HG03457 (cell line): ENCODE data around the gene SLC16A10.
"Not testable (repeated sequence)": the region's sequence is repeated elsewhere in the genome, so short reads cannot be mapped to it uniquely, and the experiment has no call there.

Source experiments
- ATAC-seq: cut with Tn5 transposase; IDR thresholded peaks from one replicate; pipeline ENCODE4 v1.9.1; 2021; ENCODE audit warnings: moderate number of reproducible peaks; ENCODE audit not compliant: unreplicated experiment

Gene SLC16A10

DNA sequence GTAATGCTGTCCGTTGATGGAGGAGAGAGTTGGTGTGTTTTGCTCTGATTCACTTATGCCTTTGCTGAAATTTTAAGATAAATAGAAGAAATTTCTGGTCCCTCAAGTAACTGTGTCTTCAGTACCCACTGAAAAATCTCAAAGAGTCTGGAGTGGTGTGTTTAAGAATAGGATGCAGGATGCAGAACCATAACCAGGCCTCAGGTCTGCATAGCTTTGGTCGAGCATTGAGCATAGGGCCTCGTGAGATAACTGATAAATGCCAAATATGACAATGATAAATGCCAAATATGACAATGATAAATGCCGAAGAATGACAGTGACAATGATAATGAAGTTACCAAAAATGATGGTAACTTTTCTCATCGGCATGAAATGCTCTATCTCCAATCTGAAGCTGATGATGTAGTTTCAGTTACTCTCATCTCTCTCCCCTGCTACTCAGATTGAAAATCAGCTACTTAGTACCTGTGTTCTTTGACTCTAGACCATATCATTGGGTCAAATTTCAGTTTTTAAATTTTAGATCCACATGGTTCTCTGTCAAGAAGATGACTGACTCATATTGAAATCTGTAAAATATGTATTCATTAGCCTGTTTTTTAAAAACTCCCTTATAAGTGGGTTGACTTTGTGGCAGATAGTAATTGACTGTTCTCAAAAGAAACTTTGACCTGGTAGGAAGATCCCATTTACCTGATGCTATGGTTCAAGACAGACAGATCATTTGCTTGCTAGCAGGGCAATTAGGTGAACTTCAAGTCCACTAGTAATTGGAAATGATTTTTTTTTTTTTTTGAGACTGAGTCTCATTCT lies 96.6 kb downstream of the SLC16A10 start:
- ATAC-seq = no peak

DNA sequence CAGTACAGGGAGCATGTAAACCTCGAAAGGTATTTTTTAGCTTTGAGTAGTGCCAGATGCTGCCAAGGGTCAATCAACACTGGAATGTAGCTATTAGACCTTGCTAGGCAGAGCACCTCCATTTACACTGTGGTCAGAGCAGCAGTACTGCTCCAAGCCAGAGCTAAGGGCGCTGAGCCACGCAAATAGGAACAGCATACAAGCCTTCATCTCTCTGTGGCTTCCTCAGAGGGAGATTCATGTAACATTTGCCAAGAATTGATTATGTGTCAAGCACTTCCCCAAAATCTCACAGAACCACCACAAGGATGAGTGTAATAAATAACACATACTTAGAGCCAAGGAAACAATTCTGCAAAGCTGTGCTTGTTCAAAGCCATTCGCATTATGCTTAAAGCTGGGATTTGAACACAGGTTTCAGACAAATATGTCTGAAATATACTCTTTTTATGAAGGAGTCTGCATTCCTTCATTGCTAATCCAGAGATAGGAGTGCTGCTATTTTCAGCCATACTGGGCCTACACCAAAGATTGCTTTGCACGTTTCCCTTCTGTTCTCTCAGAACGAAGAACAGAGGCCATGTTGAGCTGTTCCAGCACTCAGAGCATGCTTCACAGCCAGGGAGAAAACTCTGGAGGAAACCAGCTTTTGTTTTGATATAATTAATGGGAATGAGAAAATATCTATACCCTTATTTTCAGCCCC lies 97.7 kb downstream of the SLC16A10 start:
- no peak for ATAC-seq

DNA sequence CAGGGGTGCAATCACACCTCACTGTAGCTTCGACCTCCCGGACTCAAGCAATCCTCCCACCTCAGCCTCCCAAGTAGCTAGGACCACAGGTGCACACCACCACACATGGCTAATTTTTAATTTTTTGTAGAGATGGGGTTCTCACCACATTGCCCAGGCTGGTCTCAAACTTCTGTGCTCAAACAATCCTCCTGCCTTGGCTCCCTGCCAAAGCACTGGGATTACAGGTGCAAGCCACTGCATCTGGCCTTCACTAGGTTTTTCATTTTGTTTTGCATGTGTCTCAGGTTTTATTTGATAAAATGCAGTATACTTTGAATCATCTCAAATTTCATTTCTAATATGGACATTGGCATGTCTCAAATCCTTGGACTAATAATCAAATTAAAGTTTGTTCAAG lies 98.7 kb downstream of the SLC16A10 start:
- ATAC-seq = no peak

DNA sequence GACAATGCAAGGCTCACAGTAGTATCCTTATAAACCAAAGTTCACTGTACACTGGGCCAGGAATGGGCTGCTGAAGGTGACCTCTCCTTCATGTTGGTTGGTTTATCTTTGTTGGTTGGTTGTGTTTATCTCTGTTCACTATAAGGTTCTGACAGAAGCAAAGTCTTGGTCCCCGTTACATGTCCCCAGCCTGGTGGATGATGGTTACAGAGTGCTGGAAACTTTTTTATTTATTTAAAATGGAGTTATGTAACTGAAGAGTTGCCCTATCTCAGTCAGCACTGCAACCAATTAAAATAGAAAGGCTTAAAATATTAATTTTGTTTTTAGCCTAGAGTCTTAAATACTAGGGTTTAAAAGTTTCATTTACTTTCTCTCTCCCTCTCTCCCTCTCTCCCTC lies 100.6 kb downstream of the SLC16A10 start:
- ATAC-seq = no peak

DNA sequence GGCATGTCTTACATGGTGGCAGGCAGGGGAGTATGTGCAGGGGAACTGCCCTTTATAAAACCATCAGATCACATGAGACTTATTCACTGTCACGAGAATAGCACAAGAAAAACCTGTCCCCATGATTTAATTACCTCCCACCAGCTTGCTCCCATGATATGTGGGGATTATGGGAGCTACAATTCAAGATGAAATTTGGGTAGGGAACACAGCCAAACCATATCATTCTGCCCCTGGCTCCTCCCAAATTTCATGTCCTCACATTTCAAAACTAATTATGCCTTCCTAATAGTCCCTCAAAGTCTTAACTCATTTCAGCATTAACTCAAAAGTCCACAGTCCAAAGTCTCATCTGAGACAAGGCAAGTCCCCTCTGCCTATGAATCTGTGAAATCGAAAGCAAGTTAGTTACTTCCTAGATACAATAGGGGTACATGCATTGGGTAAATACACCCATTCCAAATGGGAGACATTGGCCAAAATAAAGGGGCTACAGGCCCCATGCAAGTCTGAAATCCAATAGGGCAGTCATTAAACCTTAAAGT lies 102.4 kb downstream of the SLC16A10 start:
- not testable (repeated sequence) for ATAC-seq

DNA sequence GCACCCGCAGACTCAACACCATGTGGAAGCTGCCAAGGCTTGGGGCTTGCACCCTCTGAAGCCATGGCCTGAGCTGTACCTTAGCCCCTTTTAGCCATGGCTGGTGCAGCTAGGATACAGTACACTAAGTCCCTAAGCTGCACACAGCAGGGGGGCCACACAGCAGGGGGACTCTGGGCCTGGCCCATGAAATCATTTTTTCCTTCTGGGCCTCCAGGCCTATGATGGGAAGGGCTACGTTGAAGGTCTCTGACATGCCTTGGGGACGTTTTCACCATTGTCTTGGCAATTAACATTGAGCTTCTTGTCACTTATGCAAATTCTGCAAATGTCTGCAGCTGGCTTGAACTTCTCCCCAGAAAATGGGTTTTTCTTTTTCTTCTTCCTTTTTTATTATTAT lies 103.3 kb downstream of the SLC16A10 start:
- ATAC-seq = no peak

DNA sequence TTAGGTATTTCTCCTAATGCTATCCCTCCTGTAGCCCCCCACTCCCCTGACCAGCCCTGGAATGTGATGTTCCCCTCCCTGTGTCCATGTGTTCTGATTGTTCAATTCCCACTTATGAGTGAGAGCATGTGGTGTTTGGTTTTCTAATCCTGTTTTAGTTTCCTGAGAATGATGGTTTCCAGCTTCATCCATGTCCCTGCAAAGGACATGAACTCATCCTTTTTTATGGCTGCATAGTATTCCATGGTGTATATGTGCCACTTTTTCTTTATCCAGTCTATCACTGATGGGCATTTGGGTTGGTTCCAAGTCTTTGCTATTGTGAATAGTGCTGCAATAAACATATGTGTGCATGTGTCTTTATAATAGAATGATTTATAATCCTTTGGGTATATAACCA lies 103.8 kb downstream of the SLC16A10 start:
- not testable (repeated sequence) for ATAC-seq

DNA sequence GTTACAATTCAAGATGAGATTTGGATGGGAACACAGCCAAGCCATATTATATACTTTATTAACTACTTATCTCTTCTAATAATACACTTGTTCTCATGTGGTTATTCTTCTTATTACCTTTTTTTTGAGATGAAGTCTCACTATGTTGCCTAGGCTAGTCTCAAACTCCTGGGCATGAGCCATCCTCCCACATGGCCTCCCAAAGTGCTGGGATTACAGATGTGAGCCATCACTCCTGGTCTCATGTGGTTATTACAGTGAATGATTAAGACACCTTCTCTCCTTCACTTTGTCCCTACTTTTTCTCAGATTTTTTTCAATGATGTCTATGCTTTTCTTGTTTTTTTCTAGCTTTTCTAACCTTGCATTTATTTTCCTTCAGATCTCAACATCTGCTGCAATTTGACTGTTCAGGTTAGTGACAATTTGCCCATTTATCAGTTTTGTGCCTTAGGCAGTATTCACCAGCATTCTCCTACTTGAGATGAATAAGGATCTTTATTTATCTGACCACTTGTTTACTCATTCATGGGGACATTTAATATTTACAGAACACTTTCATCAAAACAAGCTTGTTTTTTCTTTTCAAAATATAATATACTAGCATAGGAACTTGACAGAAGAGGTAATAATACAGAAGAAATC lies 105.7 kb downstream of the SLC16A10 start:
- ATAC-seq = no peak

DNA sequence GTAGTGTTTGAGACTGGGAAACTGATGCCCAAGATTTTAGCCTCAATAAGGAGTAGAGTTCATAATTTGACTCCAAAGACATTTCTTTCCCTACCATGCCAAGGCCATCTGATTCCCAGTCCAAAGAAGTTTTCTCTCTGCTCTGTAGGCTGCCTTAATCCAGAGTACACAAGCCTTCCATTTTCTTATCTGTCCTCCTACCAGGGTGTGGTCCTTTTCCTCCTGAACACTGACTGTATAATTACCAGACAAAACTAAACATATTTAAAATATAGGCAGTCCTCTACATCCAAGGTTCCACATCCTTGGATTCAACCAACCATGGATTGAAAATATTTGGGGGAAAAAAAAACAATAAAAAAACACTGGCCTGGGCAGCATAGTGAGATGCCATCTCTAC lies 108.4 kb downstream of the SLC16A10 start:
- no peak for ATAC-seq

DNA sequence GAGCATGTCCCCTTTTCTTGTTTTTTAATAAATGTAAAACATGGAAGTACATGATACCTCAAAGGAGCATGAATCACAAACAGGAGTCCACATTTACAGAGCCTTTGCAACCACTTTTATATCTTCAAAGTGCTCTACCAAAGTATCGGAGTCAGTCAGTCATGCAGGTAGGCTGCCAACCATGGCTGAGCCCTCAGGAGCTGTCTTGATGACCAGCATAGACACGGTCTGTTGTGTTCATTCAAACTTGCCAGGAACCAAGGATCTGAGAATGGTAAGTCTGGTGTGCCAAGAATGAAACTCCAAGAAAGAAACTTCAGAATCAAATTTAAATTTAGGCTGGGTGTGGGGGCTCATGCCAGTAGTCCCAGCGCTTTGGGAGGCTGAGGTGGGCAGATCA lies 111.5 kb downstream of the SLC16A10 start:
- ATAC-seq = no peak

DNA sequence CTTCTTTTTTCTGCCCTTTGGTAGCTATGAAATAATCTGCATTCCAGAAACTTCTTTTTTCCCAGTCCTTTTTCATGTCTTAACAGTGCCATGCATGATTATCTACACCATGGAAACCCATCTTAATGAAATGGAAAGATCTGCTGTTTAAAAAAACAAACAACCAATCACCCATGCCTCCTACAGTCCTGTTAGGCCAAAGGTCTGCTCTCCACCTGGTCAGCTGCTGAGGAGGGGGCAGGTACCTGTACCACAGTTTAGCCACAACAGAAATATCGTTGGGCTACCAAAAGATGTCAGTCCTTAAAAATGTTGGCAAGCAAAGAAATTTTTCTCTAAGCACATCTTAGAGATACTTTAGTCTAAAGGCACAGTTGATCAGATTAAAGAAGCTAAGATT lies 112.6 kb downstream of the SLC16A10 start:
- ATAC-seq = no peak

DNA sequence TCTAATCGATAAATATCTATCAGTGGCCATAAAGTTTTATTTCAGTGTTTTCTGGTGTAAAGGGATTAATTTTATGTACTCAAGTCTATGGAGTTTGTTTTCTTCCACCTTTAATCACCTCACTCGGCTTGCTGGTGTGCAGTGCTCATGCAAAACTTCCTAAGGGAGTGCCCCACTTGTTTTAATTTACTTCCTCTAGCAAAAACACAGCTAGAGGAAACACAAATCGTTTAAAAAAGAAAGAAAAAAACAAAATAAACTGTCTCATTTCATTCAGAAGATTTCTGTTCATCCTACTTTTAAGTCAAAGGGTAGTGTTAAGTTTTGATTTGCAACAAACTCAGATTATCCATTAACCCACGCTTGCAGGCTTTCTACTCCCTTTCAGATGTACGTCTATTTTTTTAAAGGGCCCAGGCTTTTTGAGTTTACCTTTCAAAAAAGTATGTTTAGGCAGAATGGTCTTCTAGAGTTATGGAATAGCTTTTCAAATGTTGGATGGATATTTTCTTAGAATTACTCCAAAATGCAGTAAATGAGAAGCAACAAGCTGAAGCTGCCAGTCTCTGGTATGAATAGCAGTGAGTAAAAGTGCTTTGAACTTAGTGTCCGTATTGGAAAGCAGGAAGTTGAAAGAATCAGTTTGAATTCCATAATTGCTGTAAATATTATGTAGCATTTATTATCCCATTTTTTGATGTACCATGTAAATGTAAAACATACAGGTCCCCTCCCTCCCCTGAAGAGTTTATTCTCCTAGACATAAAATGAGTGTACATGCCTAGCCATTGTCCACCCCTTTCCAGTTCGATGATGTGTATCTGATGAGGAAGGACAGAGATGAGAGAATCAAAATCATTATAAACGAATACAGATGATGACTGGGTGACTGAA lies 113.3 kb downstream of the SLC16A10 start:
- no peak for ATAC-seq

DNA sequence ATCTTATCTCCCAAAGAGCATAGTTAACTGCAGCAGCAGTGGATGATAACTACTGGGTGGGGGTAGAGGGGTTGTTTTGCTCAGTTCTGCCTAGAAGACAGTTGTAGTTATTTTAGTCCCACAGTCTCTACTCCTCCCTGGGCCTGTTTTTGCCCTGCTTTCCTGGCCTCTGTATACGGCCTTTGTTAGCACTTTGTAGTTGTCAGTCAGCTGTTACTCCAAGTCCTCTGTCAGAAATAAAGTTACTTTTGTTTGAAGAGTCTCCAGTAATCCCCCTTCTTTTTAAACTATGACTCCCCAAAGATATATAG lies 113.9 kb downstream of the SLC16A10 start:
- ATAC-seq = no peak

DNA sequence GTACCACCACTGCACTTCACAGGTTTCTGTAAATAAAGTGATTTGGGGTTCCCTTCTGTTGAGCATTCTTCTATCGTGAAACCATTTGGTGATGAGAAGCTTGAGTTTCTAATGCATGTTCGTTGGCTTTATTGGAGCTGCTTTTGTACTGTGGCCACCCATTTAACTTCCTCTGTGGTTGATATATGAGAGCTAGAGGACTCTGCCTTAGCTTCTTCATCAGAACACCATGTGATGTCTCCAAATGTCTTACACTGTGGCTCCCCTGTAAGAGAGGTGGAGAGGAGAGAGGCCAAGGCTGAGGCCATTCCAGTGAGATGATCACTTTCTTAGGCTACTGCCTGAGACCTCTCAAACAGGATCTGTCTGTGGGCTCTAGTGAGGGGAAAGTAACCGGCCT lies 114.5 kb downstream of the SLC16A10 start:
- no peak for ATAC-seq

DNA sequence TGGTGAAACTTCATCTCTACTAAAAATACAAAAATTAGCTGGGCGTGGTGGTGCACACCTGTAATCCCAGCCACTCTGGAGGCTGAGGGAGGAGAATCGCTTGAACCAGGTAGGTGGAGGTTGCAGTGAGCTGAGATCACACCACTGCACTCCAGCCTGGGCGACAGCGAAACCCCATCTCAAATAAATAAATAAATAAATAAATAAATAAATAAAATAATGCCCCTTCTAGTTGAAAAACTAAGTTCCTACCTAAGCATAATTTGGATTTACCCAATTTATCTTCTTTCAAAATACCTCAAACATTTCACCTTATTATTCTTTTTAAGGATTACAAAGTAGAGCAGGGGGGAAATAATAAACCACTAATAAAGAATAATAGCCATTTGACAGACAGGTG lies 116.2 kb downstream of the SLC16A10 start:
- ATAC-seq = not testable (repeated sequence)

DNA sequence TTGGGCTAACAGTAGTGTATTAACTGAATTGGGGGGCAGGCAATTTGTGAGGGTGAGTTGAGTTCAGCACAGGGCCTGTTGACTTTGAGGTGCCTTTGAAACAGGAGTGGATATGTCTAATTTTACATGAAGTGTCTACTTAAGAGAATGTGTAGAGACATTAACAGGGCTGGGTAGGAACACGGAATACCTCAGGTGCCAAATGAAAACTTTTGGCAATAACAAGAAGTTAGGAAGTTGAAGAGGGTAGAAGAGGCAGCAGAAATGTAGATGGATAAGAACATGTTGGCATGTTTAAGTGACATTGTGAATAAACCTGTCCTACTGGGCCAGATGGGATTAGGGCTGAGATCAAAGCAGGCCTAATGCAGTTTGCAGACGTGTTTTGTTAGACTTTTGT lies 117.0 kb downstream of the SLC16A10 start:
- no peak for ATAC-seq

DNA sequence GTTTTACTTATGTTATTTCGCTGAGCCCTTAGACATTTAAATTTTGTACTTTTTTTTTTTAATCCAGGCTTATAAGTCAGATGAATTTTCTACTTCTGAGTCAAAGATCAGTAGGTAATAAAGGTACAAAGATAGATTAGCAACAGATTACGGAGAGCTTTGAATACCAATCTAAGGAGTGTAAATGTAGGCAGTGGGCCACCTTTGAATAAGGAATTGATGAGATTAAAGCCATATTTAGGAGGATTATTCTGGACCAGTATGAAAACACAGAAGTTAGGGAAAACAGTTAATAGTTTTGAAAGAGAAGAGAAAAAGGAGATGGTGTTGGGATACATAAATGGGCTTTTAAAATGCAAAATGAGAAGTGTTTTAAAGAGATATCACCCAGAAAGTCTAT lies 117.6 kb downstream of the SLC16A10 start:
- no peak for ATAC-seq

DNA sequence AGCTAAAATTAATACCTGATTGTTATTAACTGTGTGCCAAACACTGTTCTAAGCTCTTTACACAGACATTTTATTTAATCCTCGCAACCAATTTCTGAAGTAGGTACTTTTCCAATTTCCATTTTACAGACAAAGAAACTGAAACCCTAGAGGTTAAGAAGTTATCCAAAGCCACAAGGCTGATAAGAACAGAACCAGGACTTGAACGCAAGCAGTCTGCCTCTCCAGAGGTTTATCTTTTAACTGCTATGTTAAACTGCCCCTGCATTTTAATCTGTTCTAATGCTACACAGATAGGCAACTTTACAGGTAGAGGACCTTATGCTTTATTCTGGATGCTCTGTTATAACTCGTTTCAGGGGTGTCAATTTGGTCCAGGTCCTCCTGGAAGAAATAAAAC lies 118.2 kb downstream of the SLC16A10 start:
- no peak for ATAC-seq

DNA sequence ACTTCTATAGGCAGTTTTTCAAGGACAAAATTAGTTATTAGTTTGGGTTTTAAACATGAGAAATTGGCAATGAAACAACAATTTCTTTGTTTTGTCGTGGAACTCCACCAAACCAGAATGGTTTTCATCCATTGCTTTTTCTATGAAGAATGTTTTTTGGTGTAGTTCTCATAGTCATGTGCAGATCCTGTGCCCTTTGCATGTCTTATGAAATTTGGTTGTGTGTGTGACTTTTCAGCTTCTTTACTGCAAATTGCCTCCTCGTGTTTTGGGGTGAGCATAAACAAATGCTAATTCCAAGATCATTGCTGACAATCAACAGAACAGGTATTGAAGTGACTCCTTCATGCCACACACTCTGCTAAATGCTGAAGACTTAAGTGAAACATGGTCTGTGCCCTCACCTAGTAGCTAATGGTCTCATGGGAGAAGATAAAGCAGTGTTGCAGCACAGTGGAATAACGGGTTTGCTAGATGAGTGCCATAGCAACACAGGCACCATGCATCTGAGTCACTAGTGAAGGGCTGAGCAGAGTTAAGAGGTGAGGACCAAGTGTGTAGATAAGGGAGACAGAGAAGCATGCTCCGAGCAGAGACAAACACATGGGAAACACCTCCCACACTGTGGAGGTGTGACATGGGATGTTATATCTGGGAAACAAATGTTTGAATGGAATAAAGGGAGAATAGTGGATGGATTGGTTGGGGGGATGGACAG lies 120.0 kb downstream of the SLC16A10 start:
- ATAC-seq = no peak

DNA sequence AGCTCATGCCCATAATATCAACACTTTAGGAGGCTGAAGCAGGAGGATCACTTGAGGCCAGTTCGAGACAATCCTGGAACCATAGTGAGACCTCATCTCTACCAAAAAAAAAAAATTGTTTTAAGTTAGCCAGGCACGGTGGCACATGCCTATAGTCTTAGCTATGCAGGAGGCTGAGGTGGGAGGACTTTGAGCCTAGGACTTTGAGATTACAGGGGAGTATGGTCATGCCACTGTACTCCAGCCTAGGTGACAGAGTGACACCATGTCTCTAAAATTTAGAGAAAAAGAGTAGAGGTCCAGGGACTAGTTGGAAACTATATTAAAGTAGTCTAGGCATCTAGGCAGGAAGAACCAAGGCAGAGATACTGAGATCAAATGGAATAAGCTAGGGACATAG lies 121.6 kb downstream of the SLC16A10 start:
- ATAC-seq = no peak
